NCI-H2107 (cell line): ENCODE results near the gene NSD2.
A peak's percentile ranks its signal among the peaks of the same experiment; 100 is the strongest.

Experiments
- DNase-seq: peaks from one replicate; lab custom pipeline; 2025; lab: John Stamatoyannopoulos, UW

The NSD2 gene

DNA sequence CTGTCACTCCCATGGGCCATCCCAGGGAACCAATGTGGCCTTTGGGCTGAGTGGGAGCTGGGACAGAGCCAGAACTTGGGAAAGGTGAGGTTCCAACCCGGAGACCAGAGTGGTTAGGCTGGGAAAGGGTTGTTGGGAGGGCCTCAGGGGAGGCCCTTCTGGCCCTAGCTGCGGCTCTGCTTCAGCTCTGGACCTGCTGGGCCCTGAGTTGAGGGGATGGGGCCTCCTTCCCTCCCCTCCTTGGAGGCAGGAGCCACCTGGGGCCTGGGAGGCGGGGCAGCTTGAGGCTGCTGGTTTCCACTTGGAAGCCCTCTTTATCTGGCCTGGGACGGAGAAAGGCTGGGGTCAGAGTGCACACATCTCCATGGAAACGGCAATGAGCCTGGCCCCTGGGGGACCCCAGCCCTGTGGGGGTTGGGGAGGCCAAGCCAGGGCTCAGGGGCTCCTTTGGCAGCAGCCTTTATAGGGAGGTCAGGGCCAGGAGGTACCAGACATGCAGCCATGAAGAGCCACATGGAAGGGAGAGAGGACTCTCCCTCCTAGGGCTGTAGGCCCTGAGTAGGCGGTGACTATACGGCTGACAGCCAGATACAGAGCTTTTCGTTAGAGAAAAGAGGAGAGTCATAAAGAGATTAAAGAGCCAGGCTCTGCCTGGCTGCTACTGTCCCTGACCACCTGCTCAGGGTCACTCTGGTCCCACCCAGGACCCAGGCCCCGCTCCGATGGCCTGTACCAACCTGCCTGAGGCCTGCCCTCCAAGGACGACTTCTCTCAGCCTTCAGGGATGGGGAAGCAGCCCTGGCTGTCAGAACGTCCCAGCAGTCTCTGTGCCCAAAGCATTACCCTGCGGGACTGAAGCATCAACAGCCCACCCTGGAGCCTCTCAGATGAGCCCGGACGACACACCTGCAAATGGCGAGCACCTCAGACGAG lies 6.9 kb upstream of the NSD2 start:
- no peak for DNase-seq

DNA sequence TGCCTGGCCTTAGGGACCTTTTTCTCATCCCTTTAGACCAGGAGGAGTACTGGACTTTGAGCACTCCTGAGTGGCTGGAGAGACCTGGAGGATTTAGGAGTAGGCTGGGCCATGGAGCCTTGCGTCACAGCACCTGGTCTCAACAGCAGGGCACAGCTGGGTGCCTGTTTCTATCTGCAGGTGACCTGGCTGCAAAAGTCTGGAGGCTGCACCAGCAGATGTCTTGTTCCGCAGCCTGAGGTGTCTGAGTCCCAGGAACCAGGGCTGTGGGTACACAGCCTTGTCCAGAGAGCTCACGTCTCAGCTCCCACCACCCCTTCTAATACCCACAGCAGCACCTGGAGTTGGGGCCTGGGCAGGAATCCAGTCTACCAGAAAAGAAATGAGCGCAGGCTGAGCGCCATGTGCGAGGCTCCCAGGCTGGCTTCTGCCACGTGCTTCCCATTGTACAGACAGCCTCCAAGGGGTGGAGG lies 5.0 kb upstream of the NSD2 start:
- DNase-seq, result peak; percentile 25

DNA sequence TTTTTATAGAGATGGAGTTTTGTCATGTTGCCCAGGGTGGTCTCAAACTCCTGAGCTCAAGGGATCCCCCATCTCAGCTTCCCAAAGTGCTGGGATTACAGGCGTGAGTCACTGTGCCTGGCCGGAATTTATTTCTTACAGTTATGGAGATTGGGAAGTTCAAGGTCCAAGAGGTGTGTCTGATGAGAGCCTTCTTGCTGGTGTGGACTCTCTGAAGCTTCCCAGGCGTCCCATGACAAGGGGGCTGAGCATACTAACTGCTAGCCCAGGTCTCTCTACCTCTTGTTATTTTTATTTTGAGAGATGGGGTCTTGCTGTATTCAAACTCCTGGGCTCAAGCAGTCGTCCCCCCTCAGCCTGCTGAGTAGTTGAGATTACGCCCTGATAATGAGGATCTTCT lies 2.9 kb upstream of the NSD2 start:
- no peak for DNase-seq

GRCh38 chr4:1868912-1869311 lies 2.3 kb upstream of the NSD2 start:
- DNase-seq, result no peak

GRCh38 chr4:1869530-1870327 lies 1.5 kb upstream of the NSD2 start:
- DNase-seq, result no peak

- peak; percentile 51 for DNase-seq
These were observed 940 bp upstream of the NSD2 start for GRCh38 chr4:1870328-1870577.

- DNase-seq, result no peak
These were observed 353 bp downstream of the NSD2 start for GRCh38 chr4:1871471-1872021.

GRCh38 chr4:1872870-1873269 lies 1.7 kb downstream of the NSD2 start:
- DNase-seq, result no peak

DNA sequence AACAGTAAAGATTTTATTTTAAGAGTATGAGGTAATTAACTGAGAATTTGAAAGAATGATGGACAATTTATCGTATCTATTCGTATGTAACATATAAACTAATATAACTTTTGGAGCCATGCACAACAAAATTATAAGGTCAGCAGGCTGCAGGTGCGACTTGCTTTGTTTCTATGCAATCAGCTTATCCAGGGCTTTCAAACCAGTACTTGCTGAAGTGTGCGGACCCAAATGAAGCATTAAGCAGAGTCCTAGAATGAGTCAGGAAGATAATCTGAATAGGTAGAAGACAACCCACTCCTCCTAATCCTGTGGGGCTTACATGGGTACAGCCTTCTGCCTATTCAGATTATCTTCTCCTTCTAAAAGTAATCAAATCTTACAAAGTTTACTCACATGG lies 2.1 kb downstream of the NSD2 start:
- DNase-seq, result no peak

DNA sequence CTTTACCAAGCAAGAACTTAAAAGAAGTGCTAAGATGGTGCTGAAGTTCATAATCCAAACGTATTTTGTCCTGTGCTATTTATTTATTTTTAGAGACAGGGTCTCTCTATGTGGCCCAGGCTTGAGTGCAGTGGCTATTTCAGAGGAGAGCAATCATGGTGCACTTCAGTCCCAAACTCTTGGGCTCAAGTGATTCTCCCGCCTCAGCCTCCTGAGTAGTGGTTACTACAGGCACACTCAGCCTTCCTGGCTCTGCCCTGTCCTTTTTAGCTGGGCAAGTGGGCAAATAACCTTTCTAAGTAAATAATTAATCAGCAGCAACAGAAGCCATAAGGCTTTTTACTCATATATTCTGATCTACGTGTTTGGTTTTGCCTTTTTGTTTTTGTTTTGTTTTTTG lies 2.6 kb downstream of the NSD2 start:
- no peak for DNase-seq

- no peak for DNase-seq
These were observed 3.0 kb downstream of the NSD2 start for GRCh38 chr4:1874201-1874600.

- no peak for DNase-seq
These were observed 8.3 kb downstream of the NSD2 start for GRCh38 chr4:1879485-1879884.

DNA sequence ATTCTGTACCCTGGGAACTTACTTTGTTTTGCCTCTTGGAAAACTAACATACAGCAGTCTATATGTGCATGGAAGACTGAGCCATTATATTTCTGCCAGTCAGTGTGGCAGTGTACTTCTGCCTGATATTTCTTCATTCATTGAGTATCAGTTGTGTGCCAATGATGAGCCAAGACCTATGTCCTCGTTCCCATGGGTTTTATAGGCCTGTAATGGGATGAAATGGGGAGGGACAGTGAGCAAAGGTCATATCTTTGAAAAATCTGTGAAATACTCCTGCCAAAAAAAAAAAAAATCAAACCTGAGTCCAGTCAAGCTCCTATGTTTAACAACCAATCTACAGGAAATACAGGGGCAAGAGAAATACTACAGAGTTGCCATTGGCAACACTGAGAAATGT lies 9.1 kb downstream of the NSD2 start:
- no peak for DNase-seq

GRCh38 chr4:1882850-1883271 lies 11.7 kb downstream of the NSD2 start:
- no peak for DNase-seq

- DNase-seq, result no peak
These were observed 12.4 kb downstream of the NSD2 start for GRCh38 chr4:1883583-1883982.

DNA sequence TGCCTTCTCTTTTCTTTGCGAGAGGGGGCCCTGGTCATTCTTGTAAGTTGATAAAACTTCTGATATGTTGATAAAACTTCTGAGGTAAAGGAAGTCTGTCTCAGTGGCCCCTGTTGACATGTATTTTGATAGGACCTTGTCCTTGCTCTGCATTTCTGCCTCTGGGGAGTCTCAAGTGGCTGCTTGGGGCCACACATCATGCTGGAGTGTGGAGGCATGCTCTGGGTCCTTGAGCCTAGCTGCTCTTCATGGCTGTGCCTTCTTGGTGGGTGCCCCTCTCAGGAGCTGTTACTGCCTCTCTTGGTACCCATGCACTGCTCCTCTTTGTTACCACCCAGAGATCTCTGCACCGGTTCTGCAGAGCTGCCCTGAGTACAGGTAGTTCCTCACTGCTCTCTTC lies 14.2 kb downstream of the NSD2 start:
- no peak for DNase-seq

DNA sequence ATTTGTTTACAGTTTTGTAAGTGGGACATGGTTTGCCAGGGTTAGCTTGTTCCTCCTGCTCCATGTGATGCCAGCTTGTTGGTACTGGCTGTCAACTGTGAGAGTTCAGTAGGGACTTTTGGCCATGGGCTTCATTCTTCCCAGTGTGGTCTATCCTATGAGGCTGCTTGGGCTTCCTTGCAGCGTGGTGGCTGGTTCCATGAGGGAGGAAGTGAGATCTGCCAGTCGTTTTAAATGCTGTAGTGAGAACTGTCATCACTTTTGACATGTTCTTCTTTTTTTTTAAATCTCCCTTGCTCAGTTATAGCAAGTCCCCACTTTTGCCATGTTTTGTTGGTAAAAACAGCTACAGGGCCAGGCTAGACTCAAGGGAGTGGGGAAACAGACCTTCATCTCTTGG lies 15.9 kb downstream of the NSD2 start:
- DNase-seq, result no peak

DNA sequence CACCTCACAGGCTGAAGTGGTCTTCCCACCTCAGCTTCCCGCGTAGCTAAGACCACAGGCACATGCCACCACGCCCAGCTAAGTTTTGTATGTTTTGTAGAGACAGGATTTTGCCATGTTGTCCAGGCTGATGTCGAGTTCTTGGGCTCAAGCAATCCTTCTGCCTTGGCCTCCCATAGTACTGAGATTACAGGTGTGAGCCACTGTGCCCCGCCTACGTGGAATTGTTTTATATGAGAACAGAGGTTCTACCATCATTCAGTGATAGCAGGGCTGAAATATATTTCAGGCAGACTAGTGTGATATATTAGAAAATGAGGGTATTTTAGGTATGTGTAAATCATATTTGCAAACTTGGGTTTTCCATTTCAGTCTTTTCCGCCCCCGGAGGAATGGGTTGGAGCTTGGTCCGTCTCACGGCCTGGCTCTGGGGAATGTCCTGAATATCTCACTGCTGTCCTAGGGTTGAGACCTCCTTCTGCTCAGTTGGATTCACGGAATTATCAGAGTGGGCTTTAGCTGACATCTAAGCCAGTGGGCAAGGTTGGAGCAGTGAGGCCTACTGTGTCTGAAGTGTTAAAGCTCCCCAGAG lies 19.9 kb downstream of the NSD2 start:
- DNase-seq, result no peak

DNA sequence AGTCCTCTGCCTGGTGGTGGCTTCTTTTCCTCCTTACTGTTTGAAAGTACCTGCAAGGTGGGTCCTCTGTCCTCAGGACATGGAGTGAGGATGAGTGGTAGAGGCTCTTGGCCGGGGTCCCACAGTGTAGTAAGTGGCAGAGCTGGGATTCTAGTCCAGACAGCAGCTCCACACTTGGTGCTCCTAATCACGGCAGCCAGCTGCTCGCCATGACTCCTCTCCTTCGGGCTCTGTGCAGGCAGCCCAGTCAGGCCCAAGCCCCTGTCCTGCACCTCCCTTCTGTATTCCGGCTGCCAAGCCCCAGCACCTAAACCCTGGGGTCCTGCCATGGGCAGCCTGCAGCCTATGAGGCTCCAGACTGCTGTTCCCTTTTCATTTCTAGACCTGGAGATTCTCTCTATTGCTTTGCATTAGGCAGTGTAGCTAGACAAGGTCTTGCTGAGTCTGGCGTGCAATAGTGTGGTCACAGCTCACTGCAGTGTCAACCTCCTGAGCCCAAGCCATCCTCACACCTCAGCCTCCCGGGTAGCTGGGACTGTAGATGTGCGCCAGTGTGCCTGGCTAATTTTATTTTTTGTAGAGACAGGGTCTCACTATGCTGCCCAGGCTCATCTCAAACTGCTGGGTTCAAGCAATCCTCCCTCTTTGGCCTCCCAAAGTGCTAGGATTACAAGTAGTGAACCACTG lies 24.9 kb downstream of the NSD2 start:
- no peak for DNase-seq

DNA sequence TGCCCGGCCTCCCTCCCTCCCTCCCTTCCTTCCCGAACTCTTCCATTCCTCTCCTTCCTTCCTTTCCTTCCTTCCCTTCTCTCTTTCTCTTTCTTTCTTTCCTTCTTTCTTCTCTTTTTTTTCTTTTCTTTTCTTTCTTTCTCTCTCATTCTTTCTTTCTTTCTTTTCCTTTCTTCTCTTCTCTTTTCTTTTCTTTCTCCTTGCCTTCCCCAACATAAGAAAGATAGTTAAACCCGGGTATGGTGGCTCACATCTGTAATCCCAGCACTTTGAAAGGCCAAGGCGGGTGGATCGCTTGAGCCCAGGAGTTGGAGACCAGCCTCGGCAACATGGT lies 25.4 kb downstream of the NSD2 start:
- DNase-seq, result no peak

GRCh38 chr4:1898007-1898406 lies 26.8 kb downstream of the NSD2 start:
- no peak for DNase-seq

DNA sequence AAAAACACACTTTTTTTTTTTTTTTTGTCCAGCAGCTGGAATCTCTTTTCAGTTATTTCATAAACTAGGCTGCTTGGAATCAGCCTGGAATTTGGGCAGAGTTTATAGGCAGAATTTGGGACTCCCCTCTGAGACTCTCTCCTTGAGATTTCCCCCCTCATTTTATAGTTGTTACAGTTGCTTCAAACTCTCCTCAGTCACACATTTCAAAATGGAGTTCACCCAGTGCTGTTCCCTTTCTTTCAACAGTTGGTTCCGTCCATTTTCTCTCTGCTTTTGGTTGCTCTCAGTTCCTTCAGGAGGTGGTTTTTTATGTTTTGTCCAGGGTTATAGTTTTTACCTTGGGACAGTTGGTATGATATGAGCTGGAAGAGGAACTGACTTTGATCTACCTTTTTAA lies 27.5 kb downstream of the NSD2 start:
- DNase-seq, result no peak
